SKM-1 (cell line): Measurements from ENCODE around the gene REEP1.

Experiments
- DNase-seq: peaks from one replicate; lab custom pipeline; 2025; ENCODE audit not compliant: unreplicated experiment; lab: John Stamatoyannopoulos, UW

Gene REEP1

GRCh38 chr2:86284987-86285386, 52.4 kb downstream of the REEP1 start:
- DNase-seq = no peak

DNA sequence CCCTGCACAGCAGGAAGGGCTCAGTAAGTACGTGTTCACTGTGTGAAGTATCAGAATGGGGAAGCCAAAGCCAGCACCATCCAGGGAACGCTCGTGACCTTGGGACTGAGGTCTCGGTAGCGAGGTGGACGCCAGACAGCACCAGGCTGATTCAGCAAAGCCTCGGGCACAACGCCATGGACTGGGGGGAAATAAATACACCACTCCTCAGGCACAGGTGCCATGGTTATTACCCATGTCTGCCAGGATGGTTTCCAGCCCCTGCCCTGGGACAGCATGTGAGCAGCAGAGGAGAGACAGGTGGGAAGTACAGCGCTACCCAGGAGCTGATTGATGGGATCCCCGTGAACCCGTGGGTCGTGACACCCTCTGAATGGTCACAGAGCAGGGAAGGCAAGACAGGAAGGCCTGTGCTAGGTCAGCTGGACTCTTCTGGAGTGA, 53.0 kb downstream of the REEP1 start:
- no peak for DNase-seq

- DNase-seq = no peak
Measured at GRCh38 chr2:86283411-86284030, 53.9 kb downstream of the REEP1 start.

GRCh38 chr2:86281066-86281700, 56.2 kb downstream of the REEP1 start:
- DNase-seq = no peak

GRCh38 chr2:86280191-86280667, 57.2 kb downstream of the REEP1 start:
- no peak for DNase-seq

GRCh38 chr2:86275962-86276361, 61.5 kb downstream of the REEP1 start:
- no peak for DNase-seq

DNA sequence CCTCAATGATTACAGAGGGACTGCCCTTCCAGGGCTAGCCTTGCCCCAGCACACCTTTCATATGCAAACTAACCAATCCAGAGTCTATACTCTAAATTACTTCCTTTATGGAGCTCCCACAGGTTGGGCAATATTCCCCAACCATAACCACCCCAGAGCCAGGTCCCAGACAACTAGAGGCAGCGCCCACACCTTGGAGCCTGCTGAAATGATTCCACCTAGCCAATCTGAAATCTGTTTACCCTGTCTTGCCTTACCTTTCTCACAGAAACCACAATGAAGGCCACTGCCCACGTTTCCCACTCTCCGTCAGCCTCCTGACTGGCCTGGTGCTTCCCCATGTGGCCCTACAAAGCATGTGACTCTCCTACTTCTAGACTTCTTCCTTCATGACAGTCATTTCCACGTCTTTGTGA, 62.0 kb downstream of the REEP1 start:
- DNase-seq = no peak

GRCh38 chr2:86274918-86275275, 62.5 kb downstream of the REEP1 start:
- DNase-seq = no peak

GRCh38 chr2:86274265-86274917, 63.0 kb downstream of the REEP1 start:
- no peak for DNase-seq

- no peak for DNase-seq
Measured at GRCh38 chr2:86272111-86272510, 65.3 kb downstream of the REEP1 start.

DNA sequence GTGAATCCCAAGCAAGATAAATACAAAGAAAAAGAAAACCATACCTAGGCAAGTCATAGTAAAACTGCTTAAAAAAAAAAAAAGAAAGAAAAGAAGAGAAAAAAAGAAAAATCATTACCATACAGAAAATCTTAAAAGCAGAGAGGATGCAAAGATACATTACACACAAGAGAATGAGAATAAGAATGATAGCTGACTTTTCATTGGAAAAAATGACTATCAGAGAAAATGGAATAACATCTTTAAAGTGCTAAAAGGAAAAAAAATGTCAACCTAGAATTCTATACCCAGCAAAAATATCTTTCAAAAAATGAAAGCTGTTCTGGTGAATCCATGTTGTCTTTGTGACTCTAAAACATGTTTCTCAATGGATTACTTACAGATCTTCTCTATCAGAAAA, 66.2 kb downstream of the REEP1 start:
- DNase-seq = no peak

DNA sequence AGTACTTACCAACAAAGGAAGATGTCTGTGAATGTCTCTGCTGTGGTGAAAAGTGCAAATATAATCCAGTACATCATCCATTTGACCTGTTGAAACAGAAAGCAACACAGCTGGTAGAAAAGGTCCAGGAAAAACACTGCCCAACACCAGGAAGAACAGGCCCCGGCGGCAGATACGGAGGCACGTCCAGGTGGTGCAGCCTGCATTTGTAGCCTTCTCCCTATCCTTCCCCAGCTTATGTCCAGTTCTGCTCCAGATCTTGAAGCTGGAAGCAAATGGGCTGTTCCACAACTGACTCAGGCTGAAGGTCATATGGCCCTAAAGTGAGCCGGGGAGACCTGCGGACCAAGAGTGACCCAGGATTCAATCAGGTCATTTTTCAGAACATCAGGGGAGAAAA, 73.5 kb downstream of the REEP1 start:
- no peak for DNase-seq

- no peak for DNase-seq
Measured at GRCh38 chr2:86260978-86261377, 76.4 kb downstream of the REEP1 start.

DNA sequence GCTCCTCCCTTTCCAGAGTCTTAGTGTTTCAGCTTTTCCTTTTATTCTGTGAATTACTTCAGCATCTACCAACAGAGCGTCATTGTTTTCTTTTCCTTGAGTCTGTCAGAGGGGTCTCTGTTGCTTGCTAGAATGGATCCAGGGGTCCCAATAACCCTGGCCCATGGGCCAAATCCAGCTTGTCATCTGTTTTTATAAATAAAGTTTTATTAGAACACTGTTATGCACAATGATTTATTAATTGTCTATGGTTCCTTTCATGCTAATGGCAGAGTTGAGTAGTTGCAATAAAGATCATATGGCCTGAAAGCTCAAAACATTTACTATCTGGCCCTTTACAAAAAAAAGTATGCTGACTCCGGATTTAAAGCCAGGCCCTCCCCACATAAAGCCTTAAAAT, 79.3 kb downstream of the REEP1 start:
- DNase-seq = no peak

DNA sequence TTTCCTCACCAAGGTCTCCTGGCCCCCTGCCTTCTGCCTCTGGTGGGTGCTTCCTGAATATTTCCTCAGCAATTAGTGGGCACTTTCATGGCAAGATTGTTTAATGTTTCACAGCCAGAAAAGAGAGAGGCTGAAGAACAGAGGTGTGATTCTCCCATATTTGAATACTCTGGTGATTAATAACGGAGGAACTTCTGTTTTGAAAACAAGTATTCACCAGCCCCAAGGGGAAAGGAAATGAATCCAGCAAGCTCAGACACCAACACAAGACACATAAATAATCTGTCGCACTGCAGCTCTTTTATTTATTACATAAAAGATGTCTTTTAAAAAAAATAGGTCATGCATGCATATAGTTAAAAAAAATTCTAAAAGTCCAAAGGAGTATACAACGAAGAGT, 80.4 kb downstream of the REEP1 start:
- DNase-seq = no peak

- no peak for DNase-seq
Measured at GRCh38 chr2:86256300-86256699, 81.1 kb downstream of the REEP1 start.

DNA sequence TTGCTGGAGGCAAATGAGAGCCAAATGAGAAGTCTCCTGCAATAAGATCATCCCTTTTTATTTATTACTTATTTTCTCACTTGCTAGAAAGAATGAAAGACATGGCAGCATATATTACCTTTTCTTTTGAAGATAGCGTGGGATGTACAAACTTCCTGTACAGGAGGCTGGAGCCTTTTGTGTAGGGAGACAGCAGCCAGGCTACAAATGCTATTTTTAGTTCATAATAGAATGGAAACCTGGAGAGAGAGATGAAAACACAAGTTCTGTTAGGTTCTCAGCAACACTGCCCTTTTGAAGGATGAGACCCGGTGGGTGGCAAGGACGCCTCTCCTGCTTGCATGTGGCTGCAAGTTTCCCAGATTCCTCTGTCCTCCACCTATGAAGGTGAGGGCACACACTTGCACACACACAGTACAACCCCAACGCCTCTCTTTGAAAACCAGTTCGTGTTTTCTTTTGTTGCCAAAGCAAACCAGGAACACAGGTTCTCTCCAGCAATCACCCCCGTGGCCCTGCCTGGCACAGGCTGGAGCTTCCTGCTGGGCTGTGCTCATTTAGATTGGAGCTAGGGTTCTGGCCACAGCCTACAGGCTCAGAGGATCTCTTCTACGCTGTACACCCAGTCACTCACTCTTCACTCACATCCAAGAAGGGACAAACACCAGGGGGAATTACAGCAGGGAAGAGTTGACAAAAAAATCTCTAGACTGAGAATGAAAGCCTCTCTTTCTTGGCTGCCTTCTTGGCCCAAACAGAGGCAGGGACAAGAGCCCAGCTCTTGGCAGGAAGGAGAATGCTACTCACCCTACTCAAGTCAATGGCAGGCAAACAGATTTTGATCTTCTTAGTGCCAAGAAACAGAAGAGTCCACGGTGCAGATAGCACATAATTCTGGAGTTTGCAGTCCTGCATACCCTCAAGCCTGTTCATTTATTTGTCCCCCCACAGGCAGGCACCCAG, 82.6 kb downstream of the REEP1 start:
- no peak for DNase-seq

- no peak for DNase-seq
Measured at GRCh38 chr2:86253424-86253823, 84.0 kb downstream of the REEP1 start.

- DNase-seq = no peak
Measured at GRCh38 chr2:86251840-86252266, 85.6 kb downstream of the REEP1 start.

DNA sequence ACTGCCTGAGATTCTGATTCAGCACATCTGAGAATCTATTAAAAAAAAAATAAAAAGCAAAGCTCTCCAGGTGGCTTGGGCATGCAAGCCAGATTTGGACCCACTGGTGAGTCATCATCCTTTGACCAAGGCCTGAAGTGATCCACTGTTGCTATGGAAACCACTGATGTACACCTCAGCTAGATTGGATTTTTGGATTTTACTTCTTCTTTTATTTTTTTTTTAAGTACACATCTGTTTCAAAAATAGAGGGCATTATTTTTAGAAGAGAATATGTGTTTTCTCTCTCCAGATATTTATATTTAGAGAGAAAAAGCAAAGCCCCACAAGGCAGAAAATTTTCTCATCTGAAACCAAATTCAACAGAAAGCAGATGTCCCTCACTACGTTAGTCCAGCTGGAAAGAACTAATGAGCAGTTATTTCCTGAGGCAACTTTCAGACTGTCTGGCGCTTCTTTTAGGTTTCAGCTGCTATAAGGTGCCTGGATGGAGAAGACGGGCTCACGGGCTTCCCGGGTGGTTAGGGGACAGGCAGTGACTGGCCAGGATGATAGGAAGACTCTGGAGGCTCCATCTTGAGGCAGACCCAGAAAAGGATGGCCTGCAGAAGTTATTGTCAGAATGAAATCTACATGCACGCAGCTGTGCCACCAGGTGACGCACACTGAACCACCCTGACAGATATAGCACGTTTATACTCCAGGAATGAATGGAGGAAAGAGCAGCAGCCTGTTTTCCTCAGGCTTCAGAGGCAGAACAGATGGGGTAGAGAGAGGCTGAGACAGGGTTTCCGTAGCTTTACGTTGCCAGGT, 87.6 kb downstream of the REEP1 start:
- no peak for DNase-seq
